ENCODE data around the gene BCL7A.

The BCL7A gene

GRCh38 chr12:122001466-122002209 lies 20.0 kb upstream of the BCL7A start:
- DNase-seq: no peak

GRCh38 chr12:122003651-122004611 lies 17.8 kb upstream of the BCL7A start:
- no peak for DNase-seq

DNA sequence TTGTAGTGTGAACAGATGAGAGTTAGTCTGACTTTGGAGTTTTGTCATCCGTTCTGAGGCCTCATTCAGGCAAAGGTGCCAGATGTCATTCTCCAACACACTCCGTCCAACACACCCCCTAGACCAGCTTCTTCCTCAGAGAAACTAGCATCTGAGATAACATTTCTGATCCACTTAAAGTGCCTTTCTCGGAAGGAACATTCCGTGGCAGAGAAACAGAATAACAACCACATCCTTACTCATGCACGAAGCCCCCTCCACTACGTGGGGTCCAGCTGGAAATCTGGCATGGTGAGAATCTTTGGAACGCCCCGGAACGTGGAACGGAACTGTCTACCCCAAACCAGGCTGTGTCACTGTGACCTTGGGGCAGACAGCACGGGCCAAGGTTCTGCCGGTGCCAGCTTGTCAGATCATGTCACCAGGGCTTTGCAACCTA lies 17.0 kb upstream of the BCL7A start:
- no peak for DNase-seq

DNA sequence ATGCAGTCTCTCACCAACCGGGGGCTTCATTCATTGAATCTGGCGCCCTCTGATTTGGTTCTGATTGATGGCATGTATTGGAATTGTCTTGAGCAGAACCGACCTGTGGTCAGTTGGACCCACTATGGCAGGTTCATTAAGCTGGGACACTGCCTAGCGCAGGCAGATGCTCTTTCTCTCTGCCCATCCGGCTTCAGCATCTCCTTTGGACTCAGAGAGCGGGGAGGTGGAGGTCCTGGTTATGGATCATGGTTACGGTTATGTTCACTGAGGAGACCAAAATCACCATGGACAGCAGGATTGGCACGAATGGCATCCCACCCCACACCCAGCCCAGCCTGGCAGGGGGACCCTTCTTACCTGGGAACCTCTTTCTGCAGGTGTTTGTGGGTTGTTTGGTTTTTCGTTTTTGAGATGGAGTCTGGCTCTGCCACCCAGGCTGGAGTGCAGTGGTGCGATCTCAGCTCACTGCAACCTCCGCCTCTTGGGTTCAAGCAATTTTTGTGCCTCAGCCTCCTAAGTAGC lies 16.4 kb upstream of the BCL7A start:
- DNase-seq: no peak

DNA sequence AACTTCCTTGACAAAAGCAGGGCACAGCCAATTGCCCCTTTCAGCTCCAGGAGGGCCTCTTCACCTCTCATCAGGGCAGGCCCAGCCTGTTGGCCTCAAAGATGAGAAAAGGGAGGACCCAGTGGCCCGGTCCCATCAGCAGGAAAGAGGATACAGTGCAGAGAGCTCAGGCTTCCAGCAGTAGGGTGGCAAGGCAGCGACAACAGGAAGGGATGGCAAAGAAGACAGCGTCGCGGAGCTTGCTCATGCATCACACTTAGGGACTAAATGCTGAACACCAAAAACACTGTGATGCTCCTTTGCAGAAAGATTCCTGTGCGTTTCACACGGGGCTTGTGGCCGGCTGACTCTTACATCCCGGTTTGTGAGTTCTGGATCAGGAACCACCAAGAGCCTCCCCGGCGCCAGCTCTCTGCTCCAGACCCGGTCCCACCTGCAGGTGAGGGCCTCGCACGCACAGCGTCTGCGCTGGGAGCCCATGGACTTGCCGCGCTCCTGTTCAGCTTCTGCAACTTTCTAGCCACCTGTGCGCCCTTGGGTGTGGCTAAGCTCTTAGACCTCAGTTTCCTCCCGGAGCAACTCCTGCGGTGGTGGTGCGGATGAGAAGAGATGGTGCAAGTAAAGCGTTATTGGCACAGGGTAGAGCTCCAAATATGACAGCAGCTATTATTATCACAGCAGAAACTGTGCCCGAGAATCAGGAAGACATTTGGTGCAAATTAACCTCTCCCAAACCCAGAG lies 15.3 kb upstream of the BCL7A start:
- no peak for DNase-seq

GRCh38 chr12:122009741-122010140 lies 11.9 kb upstream of the BCL7A start:
- no peak for DNase-seq

GRCh38 chr12:122012184-122012583 lies 9.5 kb upstream of the BCL7A start:
- no peak for DNase-seq

- no peak for DNase-seq
Measured at GRCh38 chr12:122013136-122013535, 8.5 kb upstream of the BCL7A start.

DNA sequence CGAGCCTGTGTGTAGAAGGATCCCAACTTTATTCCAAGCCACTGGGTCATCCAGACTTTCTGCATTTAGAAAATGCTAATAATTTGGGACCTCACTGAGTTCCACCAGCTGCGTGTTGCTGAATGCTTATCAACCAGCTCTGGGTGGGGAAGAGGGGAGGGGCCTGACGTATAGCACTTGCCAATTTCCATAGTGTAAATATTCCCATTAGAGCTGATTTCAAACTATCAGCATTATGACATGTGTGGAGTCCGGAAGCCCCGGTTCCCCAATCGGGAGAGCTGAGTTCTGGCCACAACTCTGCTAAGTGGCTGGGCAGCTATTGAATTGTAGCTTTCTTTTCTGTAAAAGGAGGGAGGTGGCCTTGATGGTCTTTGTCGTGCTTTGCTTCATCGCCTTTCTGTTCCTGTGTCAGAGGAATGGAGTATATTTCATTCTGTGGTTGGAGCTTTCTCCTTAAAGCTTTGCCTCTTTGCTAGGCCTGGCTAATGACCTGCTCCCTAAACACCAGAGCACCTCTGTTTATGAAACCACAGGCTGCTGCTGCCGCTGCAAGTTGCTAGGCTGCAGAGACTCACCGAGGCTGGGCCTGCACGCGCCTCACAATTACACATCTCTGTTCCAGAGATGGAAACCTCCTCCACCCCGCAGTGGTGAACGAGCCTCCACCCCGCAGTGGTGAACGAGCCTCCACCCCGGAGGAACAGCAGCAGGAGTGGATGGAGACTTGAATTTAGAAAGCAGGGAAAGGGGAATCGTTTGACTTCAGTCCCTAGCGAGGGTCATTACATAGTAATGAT lies 7.7 kb upstream of the BCL7A start:
- DNase-seq: no peak

DNA sequence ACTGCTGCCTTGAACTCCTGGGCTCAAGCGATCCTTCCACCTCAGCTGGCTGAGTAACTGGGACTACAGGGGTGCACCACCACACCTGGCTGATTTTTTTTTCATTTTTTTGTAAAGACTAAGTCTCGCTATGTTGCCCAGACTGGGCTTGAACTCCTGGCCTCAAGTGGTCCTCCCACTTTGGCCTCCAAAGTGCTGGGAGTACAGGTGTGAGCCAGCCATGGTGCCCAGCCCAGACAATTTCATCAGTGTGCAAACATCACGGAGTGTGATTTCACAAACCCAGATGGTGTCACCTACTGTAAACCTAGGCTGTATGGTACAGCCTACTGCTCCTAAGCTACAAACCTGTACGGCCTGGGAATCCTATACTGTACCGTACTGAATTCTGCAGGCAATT lies 6.9 kb upstream of the BCL7A start:
- no peak for DNase-seq

DNA sequence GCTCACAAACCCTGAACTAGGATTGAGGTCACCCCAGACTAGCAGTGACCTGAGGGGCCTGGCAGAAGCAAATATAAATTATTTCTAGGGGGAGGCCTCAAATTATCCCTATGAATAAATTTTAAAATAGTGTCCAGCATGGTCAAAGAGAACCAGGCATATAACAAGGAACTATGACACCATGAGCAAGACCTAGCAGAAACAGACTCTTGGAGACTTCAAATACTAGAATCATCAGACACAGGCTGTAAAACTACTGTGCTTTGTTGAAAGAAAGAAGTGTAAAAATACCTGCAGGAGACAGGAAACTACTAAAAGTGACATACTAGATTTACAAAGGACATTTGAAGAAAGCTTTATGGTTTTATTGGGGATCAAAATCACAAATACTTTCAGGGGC lies 3.2 kb upstream of the BCL7A start:
- DNase-seq: no peak

GRCh38 chr12:122018937-122019336 lies 2.7 kb upstream of the BCL7A start:
- no peak for DNase-seq

GRCh38 chr12:122020795-122021192 lies 890 bp upstream of the BCL7A start:
- DNase-seq: no peak

- DNase-seq: no peak
Measured at GRCh38 chr12:122021193-122021821, 377 bp upstream of the BCL7A start.

DNA sequence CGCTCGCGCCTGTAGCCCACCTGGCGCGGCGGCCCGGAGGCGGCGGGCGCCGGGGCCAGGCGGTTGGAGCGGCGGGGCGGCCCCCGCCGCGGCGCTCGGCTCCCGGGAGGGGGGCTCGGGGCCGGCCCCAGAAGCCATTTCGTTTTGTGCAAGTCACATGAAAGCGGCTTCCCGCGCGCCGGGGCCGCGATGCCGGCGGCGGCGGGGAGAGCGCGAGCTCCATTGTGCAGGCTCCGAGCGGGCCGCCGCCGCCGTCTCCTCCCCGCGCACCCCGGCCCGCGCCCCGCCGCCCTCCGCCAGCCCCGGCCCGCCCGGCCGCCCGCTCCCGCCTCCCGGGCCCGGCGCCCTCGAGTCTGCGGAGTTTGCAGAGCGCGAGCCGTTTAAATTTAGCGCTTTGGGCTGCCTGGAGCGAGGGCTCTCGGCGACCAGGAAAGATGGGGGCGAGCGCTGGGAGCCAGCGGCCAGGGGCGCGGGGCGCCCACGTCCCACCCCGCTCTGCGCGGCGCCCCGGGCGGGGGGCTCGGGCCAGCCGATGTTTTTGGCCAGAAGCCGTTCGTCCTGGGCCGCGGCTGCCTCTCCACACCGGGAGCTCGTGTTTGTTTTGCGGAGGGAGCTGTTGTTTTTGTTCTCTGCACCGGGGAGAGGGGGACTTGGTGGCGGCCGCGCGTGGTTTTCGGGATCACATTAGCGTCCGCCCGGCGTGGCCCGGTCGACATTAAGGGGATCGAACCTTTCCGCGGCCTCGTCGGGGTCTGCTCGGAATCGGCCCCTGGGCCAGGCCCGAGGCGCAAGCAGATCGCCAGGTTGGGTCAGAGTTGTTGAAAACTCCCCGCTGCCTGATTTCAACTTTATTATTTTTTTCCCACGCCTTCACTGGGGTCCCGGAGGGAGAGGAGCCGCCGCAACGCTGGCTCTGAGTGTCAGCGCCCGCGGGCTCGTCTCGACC lies 982 bp downstream of the BCL7A start:
- no peak for DNase-seq

- DNase-seq: no peak
Measured at GRCh38 chr12:122023339-122024131, 1.9 kb downstream of the BCL7A start.

DNA sequence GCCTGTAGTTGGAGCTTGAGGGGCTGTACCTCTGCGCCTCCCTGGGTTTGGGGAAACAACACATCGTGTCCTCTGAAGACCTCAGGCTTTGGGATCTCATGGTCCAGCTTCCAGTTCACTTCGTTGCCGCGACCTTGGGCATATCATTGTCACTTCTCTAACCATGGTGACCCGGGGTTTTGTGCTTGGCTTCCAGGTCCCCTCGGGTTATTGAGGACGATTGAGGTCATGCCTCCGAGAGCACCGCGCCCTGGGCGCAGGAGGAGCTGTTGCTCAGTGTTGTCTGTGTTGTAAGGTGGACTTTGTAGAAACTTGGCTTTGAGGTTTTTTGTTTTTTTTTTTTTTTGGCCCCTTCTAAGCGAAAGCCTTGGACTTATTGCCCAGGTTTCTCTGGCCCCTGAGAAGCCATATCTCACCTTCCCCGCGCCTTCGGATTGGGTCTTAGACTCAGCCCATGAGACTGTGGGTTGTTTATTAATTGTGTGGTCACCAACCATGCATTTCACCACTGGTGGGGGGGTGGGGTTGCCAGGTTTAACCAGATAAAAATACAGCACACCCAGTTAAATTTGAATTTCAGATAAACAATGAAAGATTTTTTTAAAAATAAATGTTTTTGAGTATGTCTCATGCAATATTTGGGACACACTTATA lies 2.6 kb downstream of the BCL7A start:
- no peak for DNase-seq

- no peak for DNase-seq
Measured at GRCh38 chr12:122026706-122027333, 5.1 kb downstream of the BCL7A start.

All from cerebellar nuclear complex (tissue), 1 donor.